ENCODE results near the gene PLCXD3. TPM values are rescaled to one million over a fixed set of nuclear protein-coding genes. Genes with fewer than 3 reads are reported as not detected.

PLCXD3 gene
- total RNA-seq, 1 donor from 2014 or later = 10.6 TPM

- intact Hi-C loops (cut with DNase I) = no loop called here
- Histone ChIP-seq H3K27me3 (no peaks in the 10 kb centered on the region), H3K4me1 (peaks cover 6% of the 10 kb centered on the region), H3K36me3 (no peaks in the 10 kb centered on the region), H3K4me3 (no peak overlapping the region), H3K27ac (no peak overlapping the region), H3K9me3 (no peaks in the 10 kb centered on the region)
- TF ChIP-seq POLR2A (IDR thresholded peaks at IDR 0.05) (no peak), CTCF (IDR thresholded peaks at IDR 0.05) (no peak), POLR2AphosphoS5 (IDR thresholded peaks at IDR 0.05; ENCODE audit: insufficient read depth in 1 of 2, low read depth in 1 of 2) (no peak)
- DNase-seq (ENCODE audit: extremely low spot score in 2 of 2) = no peak
These were observed 64.4 kb downstream of the PLCXD3 start for GRCh38 chr5:41445937-41446563.

- Histone ChIP-seq H3K4me3 (no peak overlapping the region), H3K36me3 (no peaks in the 10 kb centered on the region), H3K9me3 (no peaks in the 10 kb centered on the region), H3K4me1 (no peaks in the 10 kb centered on the region), H3K27ac (no peak overlapping the region), H3K27me3 (no peaks in the 10 kb centered on the region)
- intact Hi-C loops (cut with DNase I) = no loop called here
- TF ChIP-seq CTCF (IDR thresholded peaks at IDR 0.05) = no peak
- TF ChIP-seq POLR2A (IDR thresholded peaks at IDR 0.05) = no peak
- TF ChIP-seq POLR2AphosphoS5 (IDR thresholded peaks at IDR 0.05; ENCODE audit: insufficient read depth in 1 of 2, low read depth in 1 of 2) = no peak
- DNase-seq (ENCODE audit: extremely low spot score in 2 of 2) = no peak
These were observed 75.1 kb downstream of the PLCXD3 start for GRCh38 chr5:41435276-41435675.

- Histone ChIP-seq H3K27me3 (no peaks in the 10 kb centered on the region), H3K4me3 (no peak overlapping the region), H3K27ac (no peak overlapping the region), H3K4me1 (no peaks in the 10 kb centered on the region), H3K9me3 (no peaks in the 10 kb centered on the region), H3K36me3 (no peaks in the 10 kb centered on the region)
- TF ChIP-seq CTCF (IDR thresholded peaks at IDR 0.05) (no peak), POLR2AphosphoS5 (IDR thresholded peaks at IDR 0.05; ENCODE audit: insufficient read depth in 1 of 2, low read depth in 1 of 2) (no peak), POLR2A (IDR thresholded peaks at IDR 0.05) (no peak)
- intact Hi-C loops (cut with DNase I) = no loop called here
- DNase-seq (ENCODE audit: extremely low spot score in 2 of 2) = no peak
These were observed 76.7 kb downstream of the PLCXD3 start for GRCh38 chr5:41433552-41434181.

- no peaks in the 10 kb centered on the region for H3K4me1 ChIP-seq
- no peaks in the 10 kb centered on the region for H3K27me3 ChIP-seq
- no peak overlapping the region for H3K4me3 ChIP-seq
- DNase-seq (ENCODE audit: extremely low spot score in 2 of 2) = no peak
- H3K9me3 ChIP-seq = no peaks in the 10 kb centered on the region
- TF ChIP-seq POLR2A (IDR thresholded peaks at IDR 0.05) (no peak), POLR2AphosphoS5 (IDR thresholded peaks at IDR 0.05; ENCODE audit: insufficient read depth in 1 of 2, low read depth in 1 of 2) (no peak)
- H3K27ac ChIP-seq = no peak overlapping the region
- H3K36me3 ChIP-seq = no peaks in the 10 kb centered on the region
- intact Hi-C loops (cut with DNase I) = no loop called here
These were observed 77.7 kb downstream of the PLCXD3 start for GRCh38 chr5:41432481-41433253.

- DNase-seq (ENCODE audit: extremely low spot score in 2 of 2) = no peak
- intact Hi-C loops (cut with DNase I) = no loop called here
- H3K4me3 ChIP-seq = no peak overlapping the region
These were observed 82.9 kb downstream of the PLCXD3 start for GRCh38 chr5:41427505-41427904.

More at GRCh38 chr5:41427505-41427904, 82.9 kb downstream of the PLCXD3 start:
- Histone ChIP-seq H3K36me3 (no peaks in the 10 kb centered on the region), H3K4me1 (no peaks in the 10 kb centered on the region), H3K27me3 (no peaks in the 10 kb centered on the region), H3K27ac (no peak overlapping the region), H3K9me3 (no peaks in the 10 kb centered on the region)
- TF ChIP-seq CTCF (IDR thresholded peaks at IDR 0.05) (no peak), POLR2AphosphoS5 (IDR thresholded peaks at IDR 0.05; ENCODE audit: insufficient read depth in 1 of 2, low read depth in 1 of 2) (no peak), POLR2A (IDR thresholded peaks at IDR 0.05) (no peak)
